Measurements from ENCODE around the gene PSMD9. TPM values are rescaled to one million over a fixed set of nuclear protein-coding genes. Genes with fewer than 3 reads are reported as not detected.

PSMD9 gene
- total and polyA plus RNA-seq, 2 experiments from 2014 or later, result 110 to 132 TPM

GRCh38 chr12:121946313-121947025 is 57.9 kb downstream of the PSMD9 start:
- no peak for DNase-seq (ENCODE audit: low read depth in 1 of 2, low spot score in 1 of 2)

GRCh38 chr12:121947981-121948380 is 59.4 kb downstream of the PSMD9 start:
- Histone ChIP-seq H3K27me3 (no peaks in the 10 kb centered on the region), H3K4me3 (no peak overlapping the region), H3K9me3 (ENCODE audit: low read depth) (no peaks in the 10 kb centered on the region), H3K4me1 (ENCODE audit: low read depth) (no peaks in the 10 kb centered on the region), H3K36me3 (no peaks in the 10 kb centered on the region), H3K27ac (no peak overlapping the region)
- no peak for TF ChIP-seq CTCF (IDR thresholded peaks at IDR 0.05; ENCODE audit: low read depth, low read length)
- no peak for DNase-seq (ENCODE audit: low read depth in 1 of 2, low spot score in 1 of 2)

More at GRCh38 chr12:121946313-121947025, 57.9 kb downstream of the PSMD9 start:
- H3K27ac ChIP-seq, result no peak overlapping the region
- no peaks in the 10 kb centered on the region for H3K27me3 ChIP-seq
- no peak for TF ChIP-seq CTCF (IDR thresholded peaks at IDR 0.05; ENCODE audit: low read depth, low read length)
- no peaks in the 10 kb centered on the region for H3K36me3 ChIP-seq
- H3K9me3 ChIP-seq (ENCODE audit: low read depth), result no peaks in the 10 kb centered on the region
- no peak overlapping the region for H3K4me3 ChIP-seq
- no peaks in the 10 kb centered on the region for H3K4me1 ChIP-seq (ENCODE audit: low read depth)

GRCh38 chr12:121949648-121950397 is 61.2 kb downstream of the PSMD9 start:
- Histone ChIP-seq H3K9me3 (ENCODE audit: low read depth) (no peaks in the 10 kb centered on the region), H3K4me1 (ENCODE audit: low read depth) (no peaks in the 10 kb centered on the region), H3K4me3 (no peak overlapping the region), H3K27ac (no peak overlapping the region), H3K27me3 (no peaks in the 10 kb centered on the region), H3K36me3 (no peaks in the 10 kb centered on the region)
- TF ChIP-seq CTCF (IDR thresholded peaks at IDR 0.05; ENCODE audit: low read depth, low read length), result no peak
- DNase-seq (ENCODE audit: low read depth in 1 of 2, low spot score in 1 of 2), result peak in 1 of 2 donors; percentile 87

GRCh38 chr12:121953117-121953692 is 64.6 kb downstream of the PSMD9 start:
- Histone ChIP-seq H3K27ac (no peak overlapping the region), H3K36me3 (no peaks in the 10 kb centered on the region), H3K27me3 (no peaks in the 10 kb centered on the region), H3K4me3 (no peak overlapping the region), H3K9me3 (ENCODE audit: low read depth) (no peaks in the 10 kb centered on the region), H3K4me1 (ENCODE audit: low read depth) (no peaks in the 10 kb centered on the region)
- TF ChIP-seq CTCF (IDR thresholded peaks at IDR 0.05; ENCODE audit: low read depth, low read length), result no peak
- no peak for DNase-seq (ENCODE audit: low read depth in 1 of 2, low spot score in 1 of 2)

- H3K4me1 ChIP-seq (ENCODE audit: low read depth), result no peaks in the 10 kb centered on the region
- H3K4me3 ChIP-seq, result no peak overlapping the region
- H3K9me3 ChIP-seq (ENCODE audit: low read depth), result no peaks in the 10 kb centered on the region
- H3K36me3 ChIP-seq, result no peaks in the 10 kb centered on the region
- TF ChIP-seq CTCF (IDR thresholded peaks at IDR 0.05; ENCODE audit: low read depth, low read length), result no peak
- no peak overlapping the region for H3K27ac ChIP-seq
- DNase-seq (ENCODE audit: low read depth in 1 of 2, low spot score in 1 of 2), result no peak
- no peaks in the 10 kb centered on the region for H3K27me3 ChIP-seq
These were observed 65.1 kb downstream of the PSMD9 start for GRCh38 chr12:121953695-121954094.
